ENCODE measurements around the gene PHF21A. TPM values are rescaled to one million over a fixed set of nuclear protein-coding genes. Genes with fewer than 3 reads are reported as not detected.

The PHF21A gene
- total and polyA plus RNA-seq, 10 of the 15 experiments (the other 5 are each of a cell fraction or from before 2014, with no cell fraction given), result 2.6 to 37.2 (median 16.0) TPM

- Histone ChIP-seq H3K79me2 (ENCODE audit: control insufficient read depth, insufficient read depth, low read length) (no peaks in the 10 kb centered on the region), H3K9ac (ENCODE audit: control insufficient read depth, insufficient read depth, low read length) (no peak overlapping the region), H3K4me2 (ENCODE audit: control insufficient read depth, insufficient read depth) (no peak overlapping the region), H3K27ac (ENCODE audit: control insufficient read depth, insufficient read depth) (no peak overlapping the region), H3K9me3 (replicated peaks; ENCODE audit: control insufficient read depth, insufficient read depth, low read length) (no peaks in the 10 kb centered on the region), H4K20me1 (ENCODE audit: control insufficient read depth, insufficient read depth) (no peaks in the 10 kb centered on the region), H3K4me3 (no peak overlapping the region), H3K4me1 (ENCODE audit: control insufficient read depth, insufficient read depth, low read length) (no peaks in the 10 kb centered on the region), H3K36me3 (ENCODE audit: control insufficient read depth in 2 of 2, insufficient read depth in 2 of 2, low read length in 1 of 2) (peaks cover 15 to 17% of the 10 kb centered on the region in 2 experiments), H2AFZ (ENCODE audit: control insufficient read depth, low read depth, low read length) (no peak overlapping the region), H3K27me3 (replicated peaks in 1 of 2; ENCODE audit: control insufficient read depth in 2 of 2, insufficient read depth in 2 of 2, low read length in 1 of 2) (no peaks in the 10 kb centered on the region)
- DNase-seq (ENCODE audit: low read depth, low spot score) (no peak), ATAC-seq (no peak), FAIRE-seq (no peak)
- intact Hi-C loops (cut with micrococcal nuclease; ENCODE audit: unreplicated experiment) (no loop called here), in situ Hi-C loops (cut with MboI) (no loop called here)
- ChIA-PET POLR2A (interaction anchor here (0.5 to 0.6 kb wide), 2 partner anchors 66 to 661 kb away, joined by 3 to 5 read pairs; no protein-coding TSS in a partner anchor), CTCF (no interaction called here), SMC1A (ENCODE audit: uncharacterized antibody, unreplicated experiment) (no interaction called here), RAD21 (ENCODE audit: unreplicated experiment) (no interaction called here)
- 95% methylated on average over 9 of the region's 9 CpGs for WGBS (ENCODE audit: insufficient coverage, insufficient replicate concordance, low lambda C conversion rate, missing lambda C conversion rate)
- no TSS peak for BruUV-seq (replicated peaks)
- TF ChIP-seq SMAD1 (IDR thresholded peaks at IDR 0.05; ENCODE audit: low read depth, partially characterized antibody) (no peak), CBFB (IDR thresholded peaks at IDR 0.05; ENCODE audit: low read depth) (no peak), CREM (IDR thresholded peaks at IDR 0.05; ENCODE audit: low read depth) (no peak), RELA (IDR thresholded peaks at IDR 0.05; ENCODE audit: borderline replicate concordance, partially characterized antibody) (no peak), NR2C1 (IDR thresholded peaks at IDR 0.05) (no peak), HDAC2 (IDR thresholded peaks at IDR 0.05) (no peak), NFXL1 (IDR thresholded peaks at IDR 0.05; ENCODE audit: borderline replicate concordance) (no peak), SREBF2 (IDR thresholded peaks at IDR 0.05; ENCODE audit: low read length) (no peak), USF1 (IDR thresholded peaks at IDR 0.05; ENCODE audit: borderline replicate concordance, extremely low read length, insufficient read depth, low read depth, low read length) (no peak), YBX1 (IDR thresholded peaks at IDR 0.05) (no peak), FOXK2 (IDR thresholded peaks at IDR 0.05) (no peak), SMC3 (IDR thresholded peaks at IDR 0.05; ENCODE audit: borderline replicate concordance, low read length) (no peak), RFX5 (IDR thresholded peaks at IDR 0.05; ENCODE audit: low read depth, low read length) (no peak), BHLHE40 (IDR thresholded peaks at IDR 0.05; ENCODE audit: borderline replicate concordance in 1 of 2, low read depth in 2 of 2, low read length in 1 of 2) (no peak), HDAC6 (IDR thresholded peaks at IDR 0.05; ENCODE audit: unreplicated experiment) (no peak)
- TF ChIP-seq, protein P1, sequence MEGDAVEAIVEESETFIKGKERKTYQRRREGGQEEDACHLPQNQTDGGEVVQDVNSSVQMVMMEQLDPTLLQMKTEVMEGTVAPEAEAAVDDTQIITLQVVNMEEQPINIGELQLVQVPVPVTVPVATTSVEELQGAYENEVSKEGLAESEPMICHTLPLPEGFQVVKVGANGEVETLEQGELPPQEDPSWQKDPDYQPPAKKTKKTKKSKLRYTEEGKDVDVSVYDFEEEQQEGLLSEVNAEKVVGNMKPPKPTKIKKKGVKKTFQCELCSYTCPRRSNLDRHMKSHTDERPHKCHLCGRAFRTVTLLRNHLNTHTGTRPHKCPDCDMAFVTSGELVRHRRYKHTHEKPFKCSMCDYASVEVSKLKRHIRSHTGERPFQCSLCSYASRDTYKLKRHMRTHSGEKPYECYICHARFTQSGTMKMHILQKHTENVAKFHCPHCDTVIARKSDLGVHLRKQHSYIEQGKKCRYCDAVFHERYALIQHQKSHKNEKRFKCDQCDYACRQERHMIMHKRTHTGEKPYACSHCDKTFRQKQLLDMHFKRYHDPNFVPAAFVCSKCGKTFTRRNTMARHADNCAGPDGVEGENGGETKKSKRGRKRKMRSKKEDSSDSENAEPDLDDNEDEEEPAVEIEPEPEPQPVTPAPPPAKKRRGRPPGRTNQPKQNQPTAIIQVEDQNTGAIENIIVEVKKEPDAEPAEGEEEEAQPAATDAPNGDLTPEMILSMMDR (IDR thresholded peaks at IDR 0.05 in 2 of 3, conservative IDR thresholded peaks at IDR 0.05 in 1 of 3; ENCODE audit: control insufficient read depth in 2 of 3, extremely low read depth in 1 of 3, insufficient read depth in 1 of 3, low read depth in 3 of 3, low read length in 3 of 3), result no peak
- TF ChIP-seq, protein P2, sequence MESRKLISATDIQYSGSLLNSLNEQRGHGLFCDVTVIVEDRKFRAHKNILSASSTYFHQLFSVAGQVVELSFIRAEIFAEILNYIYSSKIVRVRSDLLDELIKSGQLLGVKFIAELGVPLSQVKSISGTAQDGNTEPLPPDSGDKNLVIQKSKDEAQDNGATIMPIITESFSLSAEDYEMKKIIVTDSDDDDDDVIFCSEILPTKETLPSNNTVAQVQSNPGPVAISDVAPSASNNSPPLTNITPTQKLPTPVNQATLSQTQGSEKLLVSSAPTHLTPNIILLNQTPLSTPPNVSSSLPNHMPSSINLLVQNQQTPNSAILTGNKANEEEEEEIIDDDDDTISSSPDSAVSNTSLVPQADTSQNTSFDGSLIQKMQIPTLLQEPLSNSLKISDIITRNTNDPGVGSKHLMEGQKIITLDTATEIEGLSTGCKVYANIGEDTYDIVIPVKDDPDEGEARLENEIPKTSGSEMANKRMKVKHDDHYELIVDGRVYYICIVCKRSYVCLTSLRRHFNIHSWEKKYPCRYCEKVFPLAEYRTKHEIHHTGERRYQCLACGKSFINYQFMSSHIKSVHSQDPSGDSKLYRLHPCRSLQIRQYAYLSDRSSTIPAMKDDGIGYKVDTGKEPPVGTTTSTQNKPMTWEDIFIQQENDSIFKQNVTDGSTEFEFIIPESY (IDR thresholded peaks at IDR 0.05), result no peak
These were observed 210.6 kb downstream of the PHF21A start for GRCh38 chr11:45910623-45911022.

Measured in GM12878 (cell line).